Measurements from ENCODE around the gene TBC1D9. TPM values are rescaled to one million over a fixed set of nuclear protein-coding genes. Genes with fewer than 3 reads are reported as not detected.

The TBC1D9 gene
- total RNA-seq, 2 experiments from 2014 or later = 1.0 to 13.0 TPM

GRCh38 chr4:140641789-140642439 lies 114.3 kb downstream of the TBC1D9 start:
- no TSS peak for BruUV-seq (replicated peaks)
- peak overlapping the region; percentile 15; the same call in 1 of the 2 replicates for H3K4me2 ChIP-seq (ENCODE audit: low read length)
- intact Hi-C loops (cut with micrococcal nuclease; ENCODE audit: unreplicated experiment) = no loop called here
- TF ChIP-seq CTCF (conservative IDR thresholded peaks at IDR 0.05; ENCODE audit: low read length) (0 out of 2 replicates have a peak, but pooled peaks have one; percentile 23), EZH2phosphoT487 (IDR thresholded peaks at IDR 0.05; ENCODE audit: borderline replicate concordance, low read depth, low read length) (no peak)
- H3K79me2 ChIP-seq (ENCODE audit: insufficient read depth, low read depth, low read length) = no peaks in the 10 kb centered on the region
- peak overlapping the region; percentile 25; the same call in 1 of the 2 replicates for H2AFZ ChIP-seq (ENCODE audit: low read length)
- H3K27ac ChIP-seq (ENCODE audit: low read depth, low read length, poor library complexity, severe bottlenecking) = no peak overlapping the region
- no peaks in the 10 kb centered on the region for H3K9me3 ChIP-seq (ENCODE audit: low read length)
- POLR2A ChIA-PET = interaction anchor here (0.6 to 1.3 kb wide), 3 partner anchors 40 to 178 kb away, joined by 3 read pairs; no protein-coding TSS in a partner anchor
- no peaks in the 10 kb centered on the region for H3K9me2 ChIP-seq (ENCODE audit: insufficient read depth, low read length)
- CTCF ChIA-PET (ENCODE audit: unreplicated experiment) = no interaction called here
- H4K20me1 ChIP-seq (ENCODE audit: insufficient read depth, low read length) = no peaks in the 10 kb centered on the region
- H3K4me3 ChIP-seq (ENCODE audit: low read depth, low read length, poor library complexity, severe bottlenecking) = no peak overlapping the region
- H3K36me3 ChIP-seq (ENCODE audit: insufficient read depth, low read length) = peaks cover 7% of the 10 kb centered on the region
- peak; percentile 23 for DNase-seq (ENCODE audit: low spot score)
- H3K4me1 ChIP-seq (ENCODE audit: insufficient read depth, low read length, poor library complexity, severe bottlenecking) = peaks cover 20% of the 10 kb centered on the region

GRCh38 chr4:140641105-140641555 lies 115.1 kb downstream of the TBC1D9 start:
- H3K4me1 ChIP-seq (ENCODE audit: insufficient read depth, low read length, poor library complexity, severe bottlenecking) = peaks cover 20% of the 10 kb centered on the region
- POLR2A ChIA-PET = no interaction called here
- H4K20me1 ChIP-seq (ENCODE audit: insufficient read depth, low read length) = no peaks in the 10 kb centered on the region
- peaks cover 7% of the 10 kb centered on the region for H3K36me3 ChIP-seq (ENCODE audit: insufficient read depth, low read length)
- no peak for TF ChIP-seq EZH2phosphoT487 (IDR thresholded peaks at IDR 0.05; ENCODE audit: borderline replicate concordance, low read depth, low read length)
- TF ChIP-seq CTCF (conservative IDR thresholded peaks at IDR 0.05; ENCODE audit: low read length) = no peak
- H3K9me3 ChIP-seq (ENCODE audit: low read length) = no peaks in the 10 kb centered on the region
- peak overlapping the region; percentile 15; the same call in 1 of the 2 replicates for H3K4me2 ChIP-seq (ENCODE audit: low read length)
- intact Hi-C loops (cut with micrococcal nuclease; ENCODE audit: unreplicated experiment) = no loop called here
- DNase-seq (ENCODE audit: low spot score) = no peak
- no peaks in the 10 kb centered on the region for H3K79me2 ChIP-seq (ENCODE audit: insufficient read depth, low read depth, low read length)
- CTCF ChIA-PET (ENCODE audit: unreplicated experiment) = no interaction called here
- H2AFZ ChIP-seq (ENCODE audit: low read length) = no peak overlapping the region
- H3K27ac ChIP-seq (ENCODE audit: low read depth, low read length, poor library complexity, severe bottlenecking) = no peak overlapping the region
- no peaks in the 10 kb centered on the region for H3K9me2 ChIP-seq (ENCODE audit: insufficient read depth, low read length)
- H3K4me3 ChIP-seq (ENCODE audit: low read depth, low read length, poor library complexity, severe bottlenecking) = no peak overlapping the region
- no TSS peak for BruUV-seq (replicated peaks)

- POLR2A ChIA-PET = interaction anchor here (0.6 to 2.0 kb wide), 5 partner anchors 12 to 116 kb away, joined by 3 to 4 read pairs (median 3); partner anchors contain the start of gene TBC1D9
- intact Hi-C loops (cut with micrococcal nuclease; ENCODE audit: unreplicated experiment) = no loop called here
- BruUV-seq (replicated peaks) = no TSS peak
These were observed 115.9 kb downstream of the TBC1D9 start for GRCh38 chr4:140640150-140640748.

More at GRCh38 chr4:140640150-140640748, 115.9 kb downstream of the TBC1D9 start:
- Histone ChIP-seq H3K4me3 (ENCODE audit: low read depth, low read length, poor library complexity, severe bottlenecking) (no peak overlapping the region), H3K36me3 (ENCODE audit: insufficient read depth, low read length) (peaks cover 7% of the 10 kb centered on the region), H3K79me2 (ENCODE audit: insufficient read depth, low read depth, low read length) (no peaks in the 10 kb centered on the region), H2AFZ (ENCODE audit: low read length) (no peak overlapping the region), H4K20me1 (ENCODE audit: insufficient read depth, low read length) (no peaks in the 10 kb centered on the region), H3K9me3 (ENCODE audit: low read length) (no peaks in the 10 kb centered on the region), H3K4me1 (ENCODE audit: insufficient read depth, low read length, poor library complexity, severe bottlenecking) (peaks cover 20% of the 10 kb centered on the region), H3K4me2 (ENCODE audit: low read length) (no peak overlapping the region), H3K27ac (ENCODE audit: low read depth, low read length, poor library complexity, severe bottlenecking) (no peak overlapping the region), H3K9me2 (ENCODE audit: insufficient read depth, low read length) (no peaks in the 10 kb centered on the region)
- TF ChIP-seq CTCF (conservative IDR thresholded peaks at IDR 0.05; ENCODE audit: low read length) (no peak), EZH2phosphoT487 (IDR thresholded peaks at IDR 0.05; ENCODE audit: borderline replicate concordance, low read depth, low read length) (no peak)
- no peak for DNase-seq (ENCODE audit: low spot score)
- CTCF ChIA-PET (ENCODE audit: unreplicated experiment) = interaction anchor here (1.6 kb wide), 1 partner anchor 45 kb away, joined by 4 read pairs; no protein-coding TSS in a partner anchor
